Activated CD8-positive, alpha-beta memory T cell treated with anti-CD3 and anti-CD28 coated beads, Interleukin-2, amount 50 U/mL, for 48 hours (primary cell): ENCODE results near the gene RASL10A.

Source experiments
- DNase-seq: peaks from one replicate; pipeline ENCODE4 v3.0.0-alpha.2; 2020

Gene RASL10A

DNA sequence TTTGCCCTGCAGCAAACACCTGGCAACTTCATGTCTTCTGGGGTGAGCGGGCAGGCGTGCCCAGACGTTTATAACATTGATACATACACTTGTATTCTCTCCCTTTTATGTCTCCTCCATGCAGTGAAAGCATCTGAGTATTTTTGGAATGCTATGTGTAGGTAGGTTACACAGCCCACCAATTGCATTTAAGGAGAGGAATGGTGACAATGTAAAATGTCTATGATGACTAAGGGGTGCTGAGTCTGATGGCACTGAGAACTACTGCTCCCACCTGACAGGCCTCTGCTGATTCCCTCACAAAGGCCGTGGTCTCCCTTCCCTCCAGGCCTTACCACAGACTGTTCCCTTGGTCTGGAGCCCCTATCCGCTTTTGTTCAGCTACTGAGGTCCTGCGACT is 22.9 kb upstream of the RASL10A start:
- DNase-seq: no peak

DNA sequence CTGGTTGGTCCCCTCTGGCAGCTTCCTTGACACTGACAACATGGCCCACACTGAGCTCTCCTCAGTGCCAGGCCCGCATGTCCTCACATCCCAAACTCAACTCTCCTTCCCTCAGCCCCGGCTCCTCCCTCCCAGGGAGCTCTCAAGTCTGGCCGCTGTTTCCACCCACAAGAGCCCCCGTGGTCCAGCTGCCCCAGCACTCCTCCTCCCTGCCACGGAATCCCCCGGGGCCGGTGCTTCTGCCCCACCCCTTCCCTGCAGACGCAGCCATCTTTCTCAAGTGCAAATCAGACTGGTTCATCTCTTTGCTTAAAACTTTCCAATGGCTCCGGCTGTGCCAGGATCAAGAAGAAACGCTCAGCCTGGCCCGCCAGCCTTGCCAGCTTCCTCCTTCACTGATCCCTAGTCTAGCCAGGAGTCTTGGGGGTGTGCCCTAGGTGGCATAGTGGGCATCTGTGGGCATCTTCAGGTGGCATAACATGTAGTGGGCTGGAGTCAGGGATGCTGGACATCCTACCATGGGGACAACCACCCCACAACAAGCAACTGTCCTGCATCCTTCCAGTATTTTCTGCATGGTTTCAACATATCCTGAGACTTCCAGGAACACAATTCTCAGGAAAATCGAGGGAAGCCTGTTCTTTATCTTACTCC is 22.3 kb upstream of the RASL10A start:
- DNase-seq: no peak

DNA sequence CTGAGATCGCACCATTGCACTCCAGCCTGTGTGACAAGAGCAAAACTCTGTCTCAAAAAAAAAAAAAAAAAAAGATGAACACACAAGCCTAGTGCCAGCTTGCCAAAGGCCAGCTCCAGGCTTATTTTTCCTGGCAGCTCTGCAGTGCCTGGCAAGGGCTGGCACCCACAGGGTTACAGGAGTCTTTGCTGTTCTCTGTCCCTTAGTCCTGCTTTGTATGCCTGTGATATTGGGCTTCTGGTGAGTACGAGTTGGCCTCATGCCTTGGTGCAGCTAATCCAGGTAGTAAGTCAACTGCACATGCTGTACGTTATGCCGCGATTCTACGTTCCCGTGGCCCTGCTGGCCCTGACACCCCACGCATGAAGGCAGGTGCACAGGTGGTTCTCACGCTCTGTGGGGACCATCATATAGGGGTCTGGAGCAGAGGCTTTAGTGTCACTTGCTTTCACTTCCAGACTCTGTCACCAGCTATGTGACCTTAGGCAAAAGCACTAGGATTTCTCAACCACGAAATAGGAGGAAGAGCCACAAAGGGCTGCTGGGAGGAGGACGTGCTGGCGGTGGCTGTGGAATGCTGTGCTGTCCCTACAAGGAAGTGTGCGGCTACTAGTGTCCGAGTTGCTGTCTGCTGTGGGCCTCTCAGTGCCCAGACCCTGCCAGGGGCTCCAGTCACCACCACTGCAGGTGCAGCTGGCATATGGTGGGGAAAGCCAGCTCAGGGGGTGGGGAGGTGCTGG is 21.4 kb upstream of the RASL10A start:
- DNase-seq: no peak

DNA sequence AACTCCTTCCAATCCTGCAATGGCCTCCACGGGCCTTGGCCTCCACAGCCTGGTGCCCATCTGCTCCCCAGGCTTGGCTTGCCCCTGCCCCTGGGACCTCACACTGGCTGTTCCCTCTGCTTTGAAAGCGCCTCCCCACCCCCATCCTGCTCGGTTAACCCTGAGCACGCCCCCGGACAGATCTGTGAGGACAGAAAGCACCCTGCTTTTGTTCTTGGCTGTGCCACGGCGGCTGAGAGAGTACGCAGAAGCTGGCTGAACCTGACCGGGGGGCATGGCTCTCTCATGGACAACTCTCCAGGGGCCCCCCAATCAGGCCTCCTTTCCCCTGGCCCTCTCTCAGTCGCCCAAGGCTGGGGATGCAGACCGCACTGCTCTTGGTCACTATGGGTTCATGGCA is 20.2 kb upstream of the RASL10A start:
- DNase-seq: no peak

DNA sequence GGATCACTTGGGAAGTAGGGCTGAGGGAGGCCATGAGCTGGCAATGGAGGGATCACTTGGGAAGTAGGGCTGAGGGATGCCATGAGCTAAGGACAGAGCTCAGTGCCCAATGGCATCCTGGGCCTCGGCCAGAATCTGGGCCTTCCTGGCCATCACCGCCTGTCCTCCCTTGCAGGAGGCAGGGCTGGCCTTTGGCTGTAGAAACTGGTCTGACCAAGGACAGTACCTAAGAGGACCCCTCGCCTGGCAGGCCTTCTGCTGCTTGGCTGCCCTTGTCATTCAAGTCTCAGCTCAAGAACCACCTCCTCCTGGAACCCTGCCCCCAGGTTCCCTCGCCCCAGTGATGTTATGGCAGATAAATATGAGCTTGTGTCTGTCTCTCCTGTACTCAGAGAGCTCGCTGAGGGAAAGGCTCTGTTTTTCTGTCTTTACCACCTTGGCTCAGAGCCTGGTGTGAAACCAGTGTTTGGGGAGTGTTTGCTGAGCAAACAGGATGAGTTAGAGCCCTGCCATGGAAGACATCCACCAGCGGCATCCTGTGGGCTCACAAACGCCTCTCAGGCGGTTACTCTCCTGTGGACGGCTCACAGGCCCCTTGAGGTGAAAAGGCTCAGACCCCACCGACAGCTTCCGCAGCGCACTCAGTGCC is 19.3 kb upstream of the RASL10A start:
- DNase-seq: no peak

DNA sequence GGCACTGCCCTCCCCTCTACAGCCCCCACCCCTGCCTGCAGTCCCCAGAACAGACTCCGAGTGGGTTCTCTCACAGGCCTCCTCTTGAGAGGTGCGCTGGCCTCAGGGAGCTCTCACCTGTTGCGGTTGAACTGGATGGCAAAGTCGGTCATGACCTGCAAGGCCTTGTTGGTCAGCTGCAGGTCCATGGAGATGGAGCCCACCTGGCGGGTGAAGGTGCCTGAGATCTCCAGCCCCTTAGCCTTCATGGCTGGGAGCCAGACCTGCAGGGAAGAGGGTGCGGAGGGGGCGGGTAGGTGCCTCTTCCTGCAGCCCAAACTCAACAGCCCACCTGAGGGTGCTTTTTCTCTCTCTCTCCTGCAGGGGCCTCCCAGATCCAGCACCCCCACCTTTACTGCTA is 18.7 kb upstream of the RASL10A start:
- no peak for DNase-seq

DNA sequence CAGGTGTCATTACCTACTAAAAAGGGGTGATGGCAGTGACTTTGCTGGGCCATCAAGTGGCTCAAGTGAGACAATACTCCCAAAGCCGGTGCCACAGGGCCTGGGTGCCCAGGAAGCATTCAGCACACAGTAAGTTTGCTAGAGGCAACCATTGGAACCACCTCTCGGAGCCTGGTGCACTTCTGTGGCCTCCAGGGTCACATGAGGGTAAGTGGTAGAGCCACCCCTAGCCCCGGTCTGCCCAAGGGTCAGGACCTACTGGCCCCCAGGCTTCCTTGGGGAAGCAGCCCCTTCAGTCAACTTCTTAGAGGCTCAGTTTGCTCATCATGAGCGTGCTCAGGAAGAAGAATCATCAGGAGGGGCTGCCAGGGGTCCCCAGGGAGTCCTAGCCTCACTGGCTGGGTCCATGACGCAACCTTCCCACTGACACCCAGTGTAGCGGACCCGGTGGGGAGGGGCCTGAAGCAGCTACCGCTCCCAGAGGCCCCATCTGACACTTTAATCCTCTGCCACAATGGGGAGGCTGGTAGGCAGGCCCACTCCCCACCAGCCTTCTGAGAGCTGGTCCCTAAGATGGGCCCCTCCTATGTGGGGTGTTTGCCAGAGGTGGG is 17.5 kb upstream of the RASL10A start:
- DNase-seq: no peak

DNA sequence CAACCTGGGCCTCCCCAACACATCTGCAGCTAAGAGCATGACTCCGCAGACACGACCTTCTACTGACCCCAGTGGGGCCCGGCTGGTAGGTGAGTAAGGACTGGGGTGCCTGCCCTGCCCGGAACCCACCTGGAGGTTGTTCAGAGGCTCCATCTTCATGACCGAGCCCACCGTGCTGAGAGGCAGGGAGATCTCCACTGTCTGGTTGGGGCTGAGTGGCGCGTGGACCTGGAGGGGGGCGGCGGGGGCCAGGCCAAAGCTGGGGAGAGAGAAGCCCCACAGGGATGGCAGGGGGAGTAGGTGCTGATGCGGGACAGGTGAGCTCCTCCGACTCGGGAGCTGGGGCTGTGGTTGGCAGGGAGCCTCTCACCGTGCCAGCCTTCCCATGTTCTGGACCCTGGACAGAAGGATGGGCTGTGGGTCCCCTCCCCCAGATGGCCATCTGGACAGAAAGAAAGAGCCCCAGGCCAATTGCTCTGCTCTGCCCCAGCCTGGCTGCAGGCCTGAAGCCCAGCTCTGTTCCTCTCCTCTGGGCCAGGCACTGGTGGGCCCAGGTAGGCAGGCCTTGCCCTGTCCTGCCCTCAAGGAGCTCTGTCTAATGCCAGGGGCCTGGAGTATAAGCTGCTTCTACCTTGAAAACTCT is 16.3 kb upstream of the RASL10A start:
- no peak for DNase-seq

DNA sequence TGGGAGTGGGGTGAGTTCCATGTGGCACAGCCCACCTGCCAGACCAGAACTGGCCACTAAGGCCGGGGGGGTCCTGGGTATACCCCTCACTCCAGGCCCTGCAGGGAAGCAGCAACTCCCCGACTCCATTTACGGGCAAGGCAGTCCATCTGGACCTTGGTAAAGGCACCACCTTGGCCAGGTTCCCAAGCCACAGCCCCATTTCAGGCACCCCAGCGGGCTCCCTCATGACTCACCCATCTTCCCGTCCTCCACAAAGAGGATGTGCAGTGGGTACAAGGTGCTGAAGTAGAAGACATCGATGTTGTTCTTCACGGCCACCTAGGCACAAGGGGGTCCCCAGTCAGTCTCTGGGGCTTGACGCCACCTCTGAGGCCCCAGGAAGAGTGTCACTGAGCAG is 15.7 kb upstream of the RASL10A start:
- no peak for DNase-seq

DNA sequence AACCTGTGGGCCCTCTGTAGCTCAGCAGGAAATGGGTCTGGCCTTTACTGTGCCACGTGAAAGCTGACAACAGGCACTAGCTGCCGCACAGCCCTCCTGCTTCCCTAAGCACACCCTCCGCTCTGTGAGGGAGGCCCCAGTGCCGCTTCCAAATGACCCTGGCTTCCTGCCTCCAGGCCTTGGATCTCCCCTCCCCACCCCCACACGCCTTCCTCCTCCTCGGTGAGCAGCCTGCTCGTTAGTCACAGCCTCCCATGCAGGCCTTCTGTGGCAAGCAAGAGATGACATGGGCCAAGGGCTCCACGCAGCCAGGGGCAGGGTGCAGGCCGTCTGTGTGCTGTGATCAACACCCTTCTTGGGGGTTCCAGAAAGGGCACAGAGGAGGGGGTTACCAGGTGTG is 15.3 kb upstream of the RASL10A start:
- no peak for DNase-seq

DNA sequence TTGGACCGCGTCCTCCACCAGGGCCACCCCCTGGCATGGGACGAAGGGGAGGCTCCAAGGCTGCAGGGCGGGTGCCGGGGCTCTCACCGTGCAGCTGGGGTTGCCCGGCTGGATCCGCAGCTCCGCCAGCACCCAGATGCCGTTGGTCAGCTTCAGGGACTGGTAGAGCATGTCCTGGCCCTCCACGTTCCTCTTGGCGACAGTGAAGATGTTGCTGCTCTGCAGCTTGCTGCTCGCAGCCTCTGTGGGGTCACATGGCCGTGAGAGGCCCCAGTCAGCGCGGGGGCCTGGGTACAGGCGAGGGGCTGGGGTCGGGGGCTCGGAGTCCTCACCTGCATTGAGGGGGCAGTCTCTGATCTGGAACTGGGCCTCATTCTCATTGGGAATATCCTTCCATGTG is 14.8 kb upstream of the RASL10A start:
- DNase-seq: no peak

DNA sequence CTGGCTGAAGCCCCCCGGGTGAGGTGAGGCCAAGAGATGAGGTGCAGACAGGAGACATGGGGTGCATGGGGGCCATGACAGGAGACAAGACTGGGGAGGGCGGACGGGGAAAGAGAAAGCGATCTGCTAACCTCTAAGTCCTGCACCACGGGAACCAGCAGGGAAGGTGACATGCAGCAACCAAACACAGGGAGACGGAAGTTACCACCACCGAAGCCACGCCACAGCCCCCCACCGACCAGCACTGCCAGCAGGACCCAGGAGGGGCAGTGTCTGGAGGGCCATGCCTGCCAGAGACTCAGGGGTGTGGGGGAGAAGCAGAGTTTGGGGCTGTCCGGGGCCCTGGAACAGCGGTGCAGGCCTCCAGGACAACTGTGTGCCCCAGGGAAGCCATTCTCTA is 14.1 kb upstream of the RASL10A start:
- DNase-seq: no peak

DNA sequence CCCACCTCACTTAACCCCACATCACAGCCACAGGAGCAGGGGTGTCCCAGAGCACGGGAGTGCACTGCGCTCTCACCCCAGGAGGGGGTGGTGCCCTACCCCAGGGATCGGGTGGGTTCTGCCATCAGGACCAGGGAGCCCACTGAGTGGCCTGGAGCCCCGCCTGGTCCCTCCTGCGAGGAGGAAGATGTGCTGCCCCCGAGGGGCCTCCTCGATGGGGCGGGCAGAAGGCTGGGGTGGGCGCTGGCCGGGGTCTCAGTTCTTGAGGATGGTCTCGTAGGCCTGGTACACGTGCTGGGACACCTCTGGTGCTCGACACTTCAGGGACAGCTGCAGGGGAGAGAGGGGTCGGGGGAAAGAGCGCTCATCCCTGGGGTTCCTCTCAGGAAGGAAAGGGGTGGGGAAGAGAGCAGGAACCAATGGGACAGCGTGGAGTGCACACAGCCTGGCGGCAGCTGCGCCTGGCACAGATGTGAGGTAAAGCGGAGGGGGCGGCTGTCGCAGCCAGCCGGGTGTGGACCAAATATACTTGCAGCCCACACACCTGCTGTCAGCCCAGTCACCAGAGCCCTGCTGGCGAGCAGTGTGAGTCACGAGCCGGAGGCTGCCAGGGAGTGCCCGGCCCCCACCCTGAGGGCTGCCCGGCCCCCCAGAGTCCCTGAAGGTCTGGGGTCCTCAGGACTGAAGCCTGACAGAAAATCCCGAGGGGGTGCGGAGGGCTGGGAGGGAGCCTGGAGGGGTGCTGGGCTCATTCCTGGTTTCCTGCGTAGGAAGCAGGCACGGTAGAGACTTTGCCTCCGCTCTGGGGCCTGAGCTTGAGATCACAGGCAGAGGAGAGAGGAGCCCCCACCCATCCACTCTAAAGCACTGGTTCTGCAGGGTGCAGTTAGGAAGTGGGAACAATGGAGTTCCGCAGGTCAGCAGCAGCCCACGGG is 13.3 kb upstream of the RASL10A start:
- no peak for DNase-seq

DNA sequence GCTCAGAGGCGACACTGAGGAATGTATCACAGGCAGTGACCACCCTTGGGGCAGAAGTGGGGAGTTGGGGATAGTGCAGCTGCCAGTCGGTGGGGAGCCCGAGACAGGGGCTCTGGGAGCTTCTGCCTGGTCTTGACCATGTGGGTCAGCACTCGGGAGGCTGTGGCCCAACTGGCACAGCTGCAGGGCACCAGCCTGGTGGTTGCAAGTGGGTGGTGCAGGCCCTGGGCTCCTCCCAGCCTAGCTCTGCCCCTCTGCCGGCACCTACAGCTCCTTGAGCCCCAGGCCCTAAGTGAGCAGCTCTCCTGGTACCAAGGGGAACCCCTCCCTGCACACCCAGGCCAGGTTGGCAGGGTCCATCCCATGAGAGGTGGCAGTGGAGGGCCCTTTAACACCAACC is 12.6 kb upstream of the RASL10A start:
- no peak for DNase-seq

DNA sequence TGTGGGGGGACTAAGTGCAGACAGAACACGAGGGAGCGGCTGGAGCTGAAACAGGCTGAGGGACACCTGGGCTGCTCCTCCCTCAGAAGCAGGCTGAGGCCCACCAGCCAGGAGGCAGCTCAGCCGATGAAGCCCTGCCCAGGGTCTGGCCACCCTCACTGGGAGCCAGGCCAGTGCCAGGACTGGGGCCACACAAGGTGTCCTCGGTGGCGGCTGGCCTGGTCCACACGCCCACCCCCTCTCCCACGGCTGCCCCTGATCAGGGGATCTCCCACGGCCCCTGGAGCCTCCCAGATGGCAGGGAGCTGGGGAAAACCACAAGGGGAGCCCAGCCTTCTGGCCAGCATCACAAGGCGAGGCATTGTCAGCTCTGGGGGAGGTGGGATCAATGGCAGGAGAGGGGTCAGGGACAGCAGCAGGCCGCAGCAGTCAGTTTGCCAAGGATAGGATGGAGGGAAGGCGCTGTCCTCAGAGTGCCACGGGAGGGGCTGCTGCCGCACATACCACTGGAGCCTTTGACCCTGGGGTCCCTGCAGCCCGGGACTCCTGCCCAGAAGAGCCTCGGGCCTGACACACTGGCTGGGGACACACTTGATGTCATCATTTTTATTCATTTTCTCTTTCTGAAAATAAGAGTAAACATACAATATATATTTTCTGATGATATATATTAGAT is 11.7 kb upstream of the RASL10A start:
- DNase-seq: no peak

DNA sequence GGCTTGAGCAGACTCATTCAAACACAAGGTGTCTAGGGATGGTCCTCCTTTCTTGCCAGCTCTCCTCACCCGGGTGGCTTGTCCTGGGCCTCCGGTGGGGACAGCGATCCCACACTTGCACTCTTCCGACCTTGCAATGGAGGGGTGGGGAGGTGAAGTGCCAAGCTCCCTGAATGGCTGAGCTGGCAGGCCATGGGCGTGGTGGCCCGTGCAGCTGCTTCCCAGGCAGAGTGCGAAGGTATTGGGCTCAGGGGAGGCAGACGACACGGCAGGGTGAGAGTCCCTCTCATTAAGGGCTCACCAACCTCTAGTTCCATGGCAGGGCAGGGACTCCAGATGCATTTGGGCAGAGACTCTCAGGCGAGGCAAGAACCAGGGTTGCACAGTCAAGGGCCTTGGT is 11.0 kb upstream of the RASL10A start:
- no peak for DNase-seq

DNA sequence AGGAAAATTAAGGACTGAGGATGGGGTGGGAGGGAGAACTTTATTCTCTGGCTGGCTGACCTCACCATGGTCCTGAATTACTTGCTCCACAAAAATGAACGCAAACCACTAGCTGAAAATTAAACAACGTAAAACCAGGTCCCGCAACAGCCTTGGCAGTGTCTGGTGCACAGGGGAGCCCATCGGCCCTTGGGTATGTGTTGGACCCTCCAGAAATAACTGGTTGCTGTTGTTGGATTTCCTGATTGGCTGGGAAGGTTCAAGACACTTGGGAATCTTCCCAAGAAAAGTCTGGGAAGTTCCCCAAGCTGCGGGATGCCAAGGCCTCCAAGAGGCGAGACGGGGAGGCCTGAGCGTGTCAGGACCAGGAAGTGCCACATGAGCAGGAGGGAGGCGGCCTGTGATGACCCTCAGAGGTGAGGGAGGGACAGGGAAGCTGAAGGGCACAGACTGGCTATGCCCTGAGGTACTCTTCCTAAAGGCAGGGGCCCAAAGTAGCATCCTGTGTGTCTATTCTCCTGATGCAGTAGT is 10.4 kb upstream of the RASL10A start:
- DNase-seq: no peak

DNA sequence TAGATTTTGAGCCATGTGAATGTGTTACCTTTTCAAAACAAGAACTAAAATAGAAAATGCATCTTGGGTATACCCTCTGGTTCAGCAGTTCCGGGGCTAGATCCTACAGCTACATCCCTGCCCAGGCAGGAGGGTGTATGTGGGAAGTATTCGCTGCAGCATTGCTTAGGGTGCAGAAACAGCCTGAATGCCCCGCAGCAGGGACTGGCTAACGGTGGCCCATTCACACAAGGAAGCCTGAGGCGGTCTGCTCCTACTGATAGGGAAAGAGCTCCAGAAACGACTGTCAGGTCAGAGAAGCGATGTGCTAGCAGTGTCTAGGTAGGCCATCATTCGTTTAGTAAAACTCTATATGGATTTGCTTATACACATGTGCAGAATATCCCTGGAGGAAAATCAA is 9.9 kb upstream of the RASL10A start:
- no peak for DNase-seq

DNA sequence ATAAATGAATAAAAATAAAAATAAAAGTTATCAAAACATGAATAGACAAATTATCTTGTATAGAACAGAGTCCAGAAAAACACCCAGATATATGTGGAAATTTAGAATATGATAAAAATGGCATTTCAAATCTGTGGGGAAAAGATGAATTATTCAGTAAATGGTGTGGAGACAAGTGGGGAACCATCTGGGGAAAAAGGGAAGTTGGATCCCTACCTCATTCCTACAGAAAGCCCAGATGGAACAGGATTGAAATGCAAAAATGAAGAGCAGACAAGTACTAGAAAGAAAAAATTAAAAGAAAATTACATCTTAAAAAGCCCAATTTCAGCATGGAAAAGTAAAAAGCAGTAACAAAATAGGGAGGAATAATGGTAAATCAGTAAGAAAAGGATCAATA is 8.1 kb upstream of the RASL10A start:
- no peak for DNase-seq

DNA sequence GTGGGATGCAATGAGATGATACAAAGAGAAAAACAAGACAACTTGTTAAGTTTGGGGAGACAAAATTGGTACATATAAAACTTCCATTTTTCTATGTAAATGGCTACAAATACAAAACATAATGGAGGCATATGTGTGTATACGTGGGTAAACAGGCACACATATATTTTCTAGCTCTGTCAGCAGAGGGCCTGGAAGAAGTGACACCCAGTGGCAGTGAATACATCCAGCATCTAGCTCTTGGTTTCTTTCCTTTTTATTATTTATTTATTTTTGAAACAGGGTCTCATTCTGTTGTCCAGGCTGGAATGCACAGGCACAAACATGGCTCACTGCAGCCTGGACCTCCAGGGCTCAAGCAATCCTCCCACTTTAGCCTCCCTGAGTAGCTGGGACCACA is 5.0 kb upstream of the RASL10A start:
- no peak for DNase-seq

DNA sequence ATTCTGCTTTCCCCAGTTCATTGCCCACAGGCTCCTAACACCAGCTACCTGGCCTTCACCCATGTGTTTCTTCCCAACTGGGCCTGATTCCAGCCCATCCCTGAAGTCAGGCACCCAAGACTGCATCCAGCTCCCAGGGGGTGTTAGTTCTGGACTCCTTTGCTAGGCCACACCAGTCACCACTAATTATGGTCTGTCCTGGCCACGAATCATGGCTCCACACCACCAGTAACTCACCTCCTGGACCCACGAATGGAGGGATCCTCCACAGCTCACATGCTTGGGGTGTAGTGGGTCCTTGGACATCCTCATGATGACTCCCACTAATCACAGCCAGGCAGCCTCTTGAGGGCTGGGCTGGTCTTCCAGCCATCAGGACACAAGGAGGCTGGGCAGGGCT is 3.6 kb upstream of the RASL10A start:
- no peak for DNase-seq
